Skin of body (tissue), 2 donors: Measurements from ENCODE around the gene PAK5. TPM values are rescaled to one million over a fixed set of nuclear protein-coding genes. Genes with fewer than 3 reads are reported as not detected.

Source experiments
- DNase-seq: peaks from one replicate; lab custom pipeline; 2025; lab: John Stamatoyannopoulos, UW
- total RNA-seq: library from RNA; depleted of rRNA; stranded (reverse); fragments of >200 nt; gene quantifications from one replicate; pipeline ENCODE4 v1.2.3, GENCODE V29; 2014

Gene PAK5
- total RNA-seq, 1 donor from 2014 or later: 0.30 TPM

DNA sequence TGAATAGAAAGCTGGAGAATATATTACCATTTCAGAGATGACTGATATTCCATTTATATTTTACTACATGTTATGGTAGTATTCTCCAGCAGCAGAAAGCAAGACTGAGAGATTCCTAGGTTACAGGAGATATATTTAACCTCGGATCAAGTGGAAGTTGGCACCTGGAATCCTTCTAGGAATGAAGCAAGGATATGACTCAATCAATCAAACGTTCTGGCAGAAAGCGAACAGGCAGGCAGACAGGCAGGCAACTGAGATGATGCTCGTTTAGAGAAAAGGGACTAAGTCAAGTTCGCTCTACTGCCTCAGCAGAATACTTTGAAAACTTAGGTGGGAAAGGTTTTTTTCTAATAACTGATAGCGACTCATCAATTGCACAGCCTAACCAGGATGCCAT, 46.2 kb downstream of the PAK5 start:
- DNase-seq: no peak

DNA sequence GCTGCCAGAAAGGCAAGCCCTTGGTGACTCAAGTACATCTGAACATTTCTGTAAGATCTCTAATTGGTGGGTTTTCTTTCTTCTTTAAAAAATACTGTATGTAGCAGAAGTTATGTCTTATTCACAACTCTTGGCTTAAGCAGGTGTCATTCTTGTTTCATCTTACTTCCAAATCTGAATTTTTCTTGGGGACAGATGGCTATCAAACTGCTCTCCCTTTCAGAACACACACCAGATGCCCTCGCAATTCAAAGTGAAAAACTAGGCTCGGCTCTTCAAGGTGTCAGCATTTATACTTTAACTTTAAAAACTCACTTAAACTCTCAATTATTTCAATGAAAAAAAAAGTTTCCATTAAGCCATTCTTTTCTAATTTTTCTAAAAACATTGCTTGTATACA, 49.7 kb downstream of the PAK5 start:
- DNase-seq: no peak

DNA sequence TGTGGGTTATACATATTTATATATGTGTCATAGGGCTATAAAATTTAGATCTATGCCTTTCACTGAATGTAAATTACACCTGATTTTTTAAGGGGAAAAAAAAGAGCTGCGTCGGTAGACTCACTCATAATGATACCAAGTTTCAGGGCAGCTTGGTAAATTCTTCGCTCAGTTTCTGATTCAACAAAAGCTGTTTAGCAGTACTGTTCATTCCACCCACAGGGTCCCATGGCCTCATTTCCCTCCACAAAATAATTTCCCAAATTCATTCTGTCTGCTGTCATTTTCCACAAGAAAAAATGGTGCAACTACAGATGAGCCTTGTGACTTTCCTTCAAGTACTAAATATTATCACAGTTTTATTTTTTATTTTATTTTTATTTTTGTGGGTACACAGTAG, 63.7 kb downstream of the PAK5 start:
- no peak for DNase-seq

DNA sequence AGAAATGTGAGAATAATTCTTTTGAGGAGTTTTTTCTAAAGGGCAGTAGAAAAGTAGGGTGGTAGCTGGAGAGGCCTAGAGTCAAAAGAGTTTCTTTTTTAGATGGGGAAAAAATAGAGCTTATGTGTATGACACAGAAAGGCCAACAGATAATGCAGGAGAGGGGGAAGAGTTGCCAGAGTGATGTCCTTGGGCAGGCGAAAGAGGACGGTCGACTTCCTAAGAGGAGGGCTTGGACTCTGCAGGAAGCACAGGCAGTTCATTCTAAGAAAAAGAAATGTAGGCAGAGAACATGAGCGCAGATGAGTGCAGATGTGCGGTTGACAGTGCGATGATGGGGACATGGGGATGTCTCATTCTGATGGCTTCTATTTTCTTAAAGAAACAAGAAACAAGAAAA, 68.9 kb downstream of the PAK5 start:
- no peak for DNase-seq

DNA sequence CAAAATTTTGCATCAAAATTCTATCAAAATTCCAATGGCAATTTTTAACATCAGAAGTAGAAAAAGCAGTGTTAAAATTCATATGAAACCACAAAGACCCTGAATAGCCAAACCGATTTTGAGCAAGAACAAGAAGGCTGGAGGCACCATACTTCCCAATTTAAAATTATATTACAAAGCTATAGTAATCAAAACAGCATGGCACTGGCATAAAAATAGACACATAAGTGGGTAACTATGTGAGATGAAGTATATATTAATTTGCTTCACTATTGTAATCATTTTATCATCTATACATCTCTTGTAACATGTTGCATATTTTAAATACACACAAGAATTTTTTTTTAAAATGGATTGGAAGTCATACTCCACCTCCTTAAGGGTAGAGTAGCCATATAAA, 77.4 kb downstream of the PAK5 start:
- DNase-seq: no peak

DNA sequence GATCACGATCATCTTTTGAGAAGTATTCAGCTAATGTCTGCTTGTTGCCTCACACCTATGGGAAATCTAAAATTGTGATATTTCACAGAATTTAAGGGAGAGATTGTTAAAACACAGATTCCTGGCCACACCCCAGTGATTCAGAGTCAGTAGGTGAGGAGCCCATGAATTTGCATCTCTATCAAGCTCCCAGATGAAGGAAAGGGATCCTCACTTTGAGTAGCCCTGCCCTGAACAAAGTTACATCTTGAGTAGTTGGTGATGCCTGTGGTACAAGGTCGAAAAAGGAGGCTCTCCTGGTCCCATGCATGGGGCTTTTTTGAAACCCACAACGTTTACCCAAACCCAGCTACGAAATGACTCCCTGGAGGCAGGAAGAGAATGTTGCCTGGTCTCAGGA, 79.5 kb downstream of the PAK5 start:
- no peak for DNase-seq

DNA sequence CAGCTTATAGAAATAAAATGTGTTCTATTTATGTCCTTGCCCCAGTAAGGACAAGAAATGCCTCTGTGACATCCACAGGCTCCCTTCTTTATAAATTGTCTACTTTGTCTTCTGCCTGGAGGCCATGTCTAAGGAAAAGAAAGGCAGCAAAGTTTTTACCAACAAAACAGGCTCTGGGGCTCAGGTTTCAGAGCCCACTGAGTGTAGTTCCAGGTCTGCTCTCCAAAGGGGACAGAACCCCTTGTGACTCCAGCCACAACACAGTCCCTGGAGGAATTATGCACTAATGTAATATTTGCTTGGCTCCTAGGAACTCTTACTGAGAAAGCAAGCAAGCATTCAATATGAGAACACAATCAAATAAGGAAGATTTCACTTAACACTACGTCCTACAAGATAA, 80.1 kb downstream of the PAK5 start:
- no peak for DNase-seq

DNA sequence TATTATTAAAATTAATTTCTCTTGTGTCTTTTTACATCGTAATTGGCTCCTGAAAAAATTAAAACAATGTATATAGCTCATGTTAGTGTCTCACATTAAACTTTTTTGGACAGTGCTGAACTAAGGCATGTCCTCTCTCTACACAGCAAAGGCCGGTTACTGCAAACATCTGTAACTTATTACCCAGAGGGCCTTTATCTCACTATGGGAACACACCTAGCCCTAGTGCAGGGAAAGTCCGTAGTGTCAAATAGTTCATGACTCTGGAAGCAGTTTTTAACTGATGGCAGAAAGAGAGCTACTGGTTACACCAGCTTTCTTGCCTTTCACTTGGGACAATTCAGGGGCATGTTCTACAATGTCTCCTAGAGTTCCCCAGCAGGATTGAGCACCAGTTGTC, 82.2 kb downstream of the PAK5 start:
- DNase-seq: no peak

DNA sequence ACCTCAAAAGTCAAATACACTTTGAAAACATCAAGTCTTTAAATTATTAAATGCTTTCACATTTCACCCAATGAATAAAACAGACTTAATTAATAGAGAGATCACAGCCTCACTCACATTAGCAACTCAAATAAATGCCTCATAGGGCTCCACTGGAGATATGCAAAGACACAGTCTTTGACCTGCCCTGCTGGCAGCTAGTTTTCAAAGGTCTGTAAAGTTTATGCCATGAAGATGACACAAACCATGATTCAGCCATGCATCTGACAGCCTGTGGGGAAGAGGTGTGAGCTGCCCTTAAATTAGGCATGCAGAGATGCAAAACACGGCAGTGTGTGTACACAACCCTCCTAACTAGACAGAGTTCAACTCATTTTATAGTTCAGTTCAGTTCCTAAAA, 83.6 kb downstream of the PAK5 start:
- no peak for DNase-seq

DNA sequence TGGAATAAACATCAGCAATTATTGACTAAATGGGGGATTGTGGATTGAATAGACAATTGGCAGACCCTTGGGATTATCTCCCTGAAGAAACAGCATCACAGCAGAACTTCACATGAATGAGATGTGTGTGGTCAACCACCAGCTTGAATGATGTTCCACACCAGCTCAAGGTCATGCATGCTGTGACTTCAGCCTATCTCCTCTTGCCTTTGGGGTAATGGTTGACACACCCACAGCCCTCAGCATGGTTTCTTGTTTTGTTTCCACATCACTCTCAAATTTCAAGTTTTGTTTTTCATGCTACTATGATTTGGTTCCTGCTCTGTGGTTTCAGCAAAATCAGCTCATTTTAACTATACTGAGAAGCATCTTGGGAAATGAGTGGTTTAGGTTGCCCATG, 94.3 kb downstream of the PAK5 start:
- DNase-seq: no peak

DNA sequence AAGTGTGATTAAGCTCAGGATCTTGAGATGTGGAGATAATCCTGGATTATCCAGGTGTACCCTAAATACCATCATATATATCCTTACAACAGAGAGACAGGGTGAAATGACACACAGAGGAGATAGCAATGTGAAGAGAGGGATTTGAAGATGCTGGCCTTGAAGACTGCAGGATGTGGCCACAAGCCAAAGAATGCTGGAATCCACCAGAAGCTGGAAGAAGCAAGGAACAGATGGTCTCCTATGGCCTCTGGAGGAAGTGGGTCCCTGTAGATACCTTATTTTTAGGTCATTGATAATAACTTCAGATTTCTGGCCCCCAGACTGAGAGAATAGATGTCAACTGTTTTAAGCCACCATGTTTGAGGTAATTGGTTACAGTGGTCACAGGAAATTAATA, 95.0 kb downstream of the PAK5 start:
- DNase-seq: no peak

DNA sequence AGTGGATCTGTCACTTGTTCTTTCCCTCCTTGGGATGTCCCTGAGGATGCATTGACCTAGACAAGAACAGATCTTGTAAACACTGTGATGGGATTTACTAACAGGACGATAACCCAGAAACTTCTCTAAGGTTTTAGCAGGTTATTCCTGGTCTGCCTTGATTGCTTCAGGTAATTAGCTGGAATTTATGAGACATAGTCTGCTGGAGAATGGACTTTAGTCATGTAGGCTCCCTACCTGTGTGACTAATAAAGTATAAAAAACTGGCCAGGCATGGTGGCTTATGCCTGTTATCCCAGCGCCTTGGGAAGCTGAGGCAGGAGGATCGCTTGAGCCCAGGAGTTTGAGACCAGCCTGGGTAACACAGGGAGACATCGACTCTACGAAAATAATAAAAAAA, 96.1 kb downstream of the PAK5 start:
- no peak for DNase-seq

DNA sequence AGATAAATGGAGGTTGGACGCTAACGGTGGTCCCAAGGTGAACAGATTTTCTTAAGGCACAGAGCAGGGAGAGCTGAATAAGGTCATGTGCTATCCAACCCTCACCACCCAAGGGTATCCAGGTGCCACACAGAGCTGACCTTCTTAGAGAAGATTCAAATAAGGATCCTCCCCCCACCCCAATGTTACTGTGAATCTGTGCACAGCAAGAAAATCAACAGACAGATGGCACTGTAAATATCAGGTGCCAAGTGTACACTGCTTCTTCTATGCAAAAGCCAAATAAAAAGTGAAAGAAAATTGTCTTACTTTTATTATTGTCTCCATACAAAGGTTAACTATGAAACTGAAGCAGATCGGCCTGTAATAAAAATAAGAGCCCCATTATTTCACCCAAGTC, 96.9 kb downstream of the PAK5 start:
- no peak for DNase-seq

DNA sequence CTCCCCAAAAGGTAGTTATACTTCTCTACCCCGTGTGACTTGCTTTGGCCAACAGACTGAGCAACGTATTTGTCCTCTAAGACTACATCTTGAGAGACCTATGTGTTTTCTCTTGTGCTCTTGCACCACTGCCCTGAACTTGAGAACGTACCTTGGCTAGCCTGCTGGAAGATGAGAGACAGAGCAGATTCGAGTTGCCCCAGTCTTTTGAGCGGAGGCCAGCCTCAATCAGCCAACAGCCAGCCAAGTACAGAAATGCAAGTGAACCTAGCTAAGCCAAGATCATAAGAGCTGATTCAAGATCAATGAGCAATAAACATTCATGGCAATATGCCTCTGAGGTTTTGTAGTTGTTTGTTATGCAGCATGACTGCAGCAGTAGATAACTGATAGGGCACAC, 98.4 kb downstream of the PAK5 start:
- DNase-seq: no peak

DNA sequence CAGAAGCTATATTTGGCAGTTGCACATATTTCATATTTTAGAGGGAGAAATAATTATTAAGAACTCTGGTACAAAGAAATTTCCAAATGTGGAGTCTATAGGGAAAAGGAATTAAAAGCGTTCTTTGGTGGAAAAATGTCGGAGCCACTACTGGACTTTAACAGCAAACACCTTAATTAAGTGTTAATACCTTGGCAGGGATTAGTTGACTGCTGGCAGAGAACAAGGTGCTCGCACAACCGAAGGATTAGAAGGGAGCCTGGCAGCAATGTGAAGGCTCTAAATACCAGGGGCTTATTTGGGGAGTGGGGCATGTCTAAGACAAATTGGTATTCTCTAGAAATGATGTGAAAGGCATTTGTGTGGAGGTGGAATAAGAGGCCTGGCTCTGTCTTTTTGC, 98.9 kb downstream of the PAK5 start:
- no peak for DNase-seq

DNA sequence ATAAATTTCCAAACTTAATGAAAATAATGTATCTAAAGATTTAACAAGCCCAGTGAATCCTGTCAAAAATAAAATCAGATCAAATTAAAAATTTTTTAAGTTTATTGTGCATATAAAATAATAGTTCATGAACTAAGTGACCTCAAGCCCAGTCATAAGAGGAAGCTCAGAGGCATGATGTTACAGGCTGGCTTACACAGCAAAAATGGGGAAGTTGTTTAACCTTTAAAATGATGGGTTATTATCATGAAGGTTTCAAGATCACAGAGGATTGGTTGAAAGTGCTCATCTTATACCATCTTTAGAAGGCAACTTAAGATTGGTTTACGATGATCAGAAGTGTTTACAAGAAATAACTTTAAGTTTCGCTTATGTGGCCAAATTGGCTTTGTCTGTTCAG, 102.5 kb downstream of the PAK5 start:
- no peak for DNase-seq

DNA sequence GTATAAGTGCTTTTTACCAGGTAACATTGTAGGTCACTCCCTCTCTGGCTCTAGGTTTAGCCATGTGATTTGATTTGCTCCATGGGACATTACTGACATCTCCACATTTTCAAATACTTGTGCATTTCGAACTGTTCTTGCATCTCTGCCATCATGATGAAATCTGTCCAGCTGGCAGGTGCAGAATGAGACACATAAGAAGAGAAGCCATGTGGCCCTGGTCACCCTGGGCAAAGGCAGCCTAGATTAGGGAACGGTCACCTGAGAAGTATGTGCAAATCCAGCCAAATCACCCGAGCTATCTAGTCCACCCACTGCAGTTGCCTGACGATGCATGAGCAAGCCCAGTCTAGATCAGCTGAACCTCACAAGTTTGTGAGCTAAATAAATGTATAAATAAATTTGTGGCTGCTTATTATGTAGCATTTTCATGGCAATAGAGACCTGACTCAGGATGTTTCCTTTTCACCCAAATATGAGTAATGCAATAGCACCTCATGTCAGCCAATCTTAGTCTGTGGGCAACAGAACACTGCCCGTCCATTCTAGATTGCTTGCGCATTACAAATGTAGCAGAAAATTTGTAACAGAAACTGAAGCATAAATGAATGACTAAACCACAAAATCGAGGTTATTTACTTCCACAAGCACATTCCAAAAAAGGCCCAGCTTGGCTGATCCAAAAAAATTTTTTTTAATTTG, 115.2 kb downstream of the PAK5 start:
- no peak for DNase-seq

DNA sequence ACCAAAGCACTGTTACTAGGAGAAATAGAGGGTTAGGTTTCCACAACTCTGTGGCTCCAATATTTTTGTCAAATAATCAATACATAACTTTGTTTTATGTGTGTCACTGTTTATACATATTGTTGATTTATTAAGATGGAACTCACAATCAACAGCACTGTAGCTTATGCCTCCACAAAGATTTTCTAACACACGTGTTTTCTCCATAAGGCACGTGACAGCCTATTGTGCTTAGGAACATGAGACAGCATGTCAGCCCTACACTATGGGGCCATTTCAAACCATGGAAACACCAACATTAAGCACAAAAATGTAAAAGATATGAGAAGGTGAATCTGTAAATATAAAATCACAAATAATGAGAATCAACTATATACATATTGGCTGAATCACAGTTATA, 127.0 kb downstream of the PAK5 start:
- DNase-seq: no peak

DNA sequence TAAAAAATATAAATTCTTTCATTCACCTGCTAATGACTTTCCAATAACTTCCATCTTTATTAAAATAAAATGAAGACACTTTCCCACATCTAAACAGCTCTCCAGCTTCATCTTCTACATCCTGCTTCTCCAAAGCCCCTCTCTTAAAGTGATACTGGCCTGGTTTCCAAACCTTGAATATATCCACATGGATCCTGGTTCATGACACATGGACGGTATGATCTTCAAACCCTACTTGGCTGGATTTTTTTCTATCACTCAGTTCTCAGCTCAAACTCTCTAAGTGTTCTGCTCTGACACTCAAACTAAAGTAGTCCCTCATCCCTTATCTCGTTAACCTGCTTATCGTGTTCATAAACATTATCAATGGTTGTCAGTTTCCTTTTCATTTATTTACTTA, 128.2 kb downstream of the PAK5 start:
- DNase-seq: no peak

DNA sequence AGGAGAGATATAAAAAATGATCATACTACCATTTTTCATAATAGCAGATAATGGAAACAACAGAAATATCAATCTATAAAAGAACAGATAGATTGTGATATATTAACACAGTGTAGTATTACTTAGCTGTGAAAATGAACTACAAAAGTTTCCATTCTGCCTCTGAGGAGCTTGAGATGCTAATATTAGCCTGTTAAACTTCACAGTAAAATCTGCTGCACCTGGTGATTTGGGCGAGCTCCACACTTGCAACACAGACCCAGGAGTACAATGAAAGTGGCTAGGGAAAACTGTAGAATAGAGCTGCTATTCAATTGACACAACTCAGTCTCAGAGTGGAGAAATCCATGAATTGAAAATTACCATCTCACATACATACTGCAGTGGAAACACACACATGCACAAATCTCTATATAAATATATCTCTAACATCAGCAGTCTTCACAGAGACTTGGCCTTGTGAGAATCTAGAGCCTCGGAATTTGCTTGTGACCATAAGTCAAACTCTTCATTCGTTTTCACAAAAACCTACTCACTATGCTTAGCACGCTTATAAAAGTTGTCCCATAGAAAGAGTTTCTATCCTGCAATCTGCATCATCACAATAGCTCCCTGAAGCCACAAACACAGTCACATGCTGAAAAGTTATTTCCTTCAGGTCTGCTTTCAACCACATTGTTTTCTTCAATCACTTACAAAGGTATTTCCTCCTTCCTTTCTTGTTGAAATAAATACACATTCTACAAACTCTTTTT, 133.0 kb downstream of the PAK5 start:
- DNase-seq: no peak

DNA sequence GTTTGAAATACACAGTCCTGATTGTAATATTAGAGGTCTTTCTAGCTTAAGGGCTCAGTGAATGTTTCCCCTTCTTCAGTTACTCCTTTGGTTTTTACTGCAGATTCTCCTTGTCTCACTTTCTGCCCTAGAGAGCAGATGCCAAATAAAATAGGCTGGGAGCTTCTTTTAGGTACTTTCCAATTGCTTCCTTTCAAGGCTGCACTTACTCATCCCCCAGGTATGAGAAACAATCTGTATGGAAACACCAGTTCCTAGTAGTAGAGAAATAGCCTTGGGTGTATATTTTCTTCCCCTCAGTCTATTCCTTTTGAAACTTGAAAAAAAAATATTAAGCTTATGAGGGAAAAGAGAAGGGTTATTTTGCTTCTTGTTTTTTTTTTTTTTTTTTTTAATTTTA, 139.7 kb downstream of the PAK5 start:
- no peak for DNase-seq

DNA sequence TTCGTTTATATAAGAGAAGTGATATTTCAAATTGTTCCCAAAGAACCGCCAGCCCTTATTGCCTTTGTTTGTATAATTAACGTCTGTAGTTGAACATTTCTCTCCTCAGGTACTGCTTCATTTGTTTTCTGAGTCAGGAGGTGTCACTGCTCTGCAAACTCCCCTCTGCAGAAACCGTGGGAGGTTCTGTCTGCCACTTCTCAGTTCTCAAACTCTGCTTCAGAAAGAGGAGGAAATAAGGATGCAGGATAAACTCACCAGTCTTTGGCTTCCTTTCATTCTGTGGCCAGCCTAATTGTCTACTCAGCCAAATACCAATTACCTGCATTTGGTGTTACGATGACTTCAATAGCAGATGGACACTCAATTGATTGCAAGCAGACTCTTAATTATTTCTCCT, 149.8 kb downstream of the PAK5 start:
- no peak for DNase-seq

DNA sequence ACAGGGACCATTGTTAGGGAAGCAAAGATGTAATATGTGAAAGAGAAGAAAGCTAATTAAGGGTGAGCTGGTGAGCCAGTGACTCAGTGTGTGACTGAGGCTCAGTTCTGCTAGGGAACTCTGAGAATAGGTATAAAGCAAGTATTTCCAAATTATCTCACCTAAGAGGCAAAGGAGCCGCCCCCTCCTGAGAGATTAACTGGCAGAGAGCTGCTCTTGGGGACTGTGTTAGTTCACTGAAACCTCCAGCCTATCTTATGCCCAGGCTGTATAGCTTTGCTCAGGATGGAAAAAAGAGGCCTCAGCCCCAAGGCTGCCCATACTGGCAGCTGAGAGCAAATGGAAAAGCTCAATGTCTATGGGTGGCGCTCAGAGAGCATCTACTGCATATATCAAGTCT, 152.0 kb downstream of the PAK5 start:
- no peak for DNase-seq
